Mononuclear cell (primary cell): Measurements from ENCODE around the gene MRPL38. TPM values are rescaled to one million over a fixed set of nuclear protein-coding genes. Genes with fewer than 3 reads are reported as not detected.

ENCODE experiments used
- total RNA-seq: library from RNA; depleted of rRNA; stranded (reverse); fragments of >200 nt; gene quantifications from one replicate; pipeline ENCODE4 v1.2.3, GENCODE V29; 2012

Gene MRPL38
- total RNA-seq, 1 donor: 45.4 TPM

Other genes starting within 250 kb of the MRPL38 start
- 7.8 TPM for gene RECQL5, start 237.7 kb downstream of the MRPL38 start, total RNA-seq
- 105 TPM for gene SAP30BP, start 237.5 kb downstream of the MRPL38 start, total RNA-seq
- 0.10 TPM for gene ITGB4, start 183.4 kb downstream of the MRPL38 start, total RNA-seq
- 8.8 TPM for gene GALK1, start 139.7 kb downstream of the MRPL38 start, total RNA-seq
- gene UNK, start 120.1 kb downstream of the MRPL38 start, total RNA-seq: 32.8 TPM
- gene UNC13D, start 60.5 kb downstream of the MRPL38 start, total RNA-seq: 42.9 TPM
- 30.5 TPM for gene WBP2, start 49.5 kb downstream of the MRPL38 start, total RNA-seq
- gene TRIM47, start 26.3 kb downstream of the MRPL38 start, total RNA-seq: 0.63 TPM
- gene TRIM65, start 7.9 kb downstream of the MRPL38 start, total RNA-seq: 5.8 TPM
- gene FBF1, start 36.2 kb upstream of the MRPL38 start, total RNA-seq: 11.2 TPM
- gene ACOX1, start 74.3 kb upstream of the MRPL38 start, total RNA-seq: 18.5 TPM
- gene TEN1, start 74.4 kb upstream of the MRPL38 start, total RNA-seq: 18.9 TPM
- gene CDK3, start 96.0 kb upstream of the MRPL38 start, total RNA-seq: 1.8 TPM
- gene EVPL, start 122.4 kb upstream of the MRPL38 start, total RNA-seq: under 0.01 TPM
- 34.7 TPM for gene SRP68, start 167.6 kb upstream of the MRPL38 start, total RNA-seq
- 0.63 TPM for gene GALR2, start 169.9 kb upstream of the MRPL38 start, total RNA-seq
- gene ZACN, start 174.3 kb upstream of the MRPL38 start, total RNA-seq: 0.21 TPM
- gene EXOC7, start 198.9 kb upstream of the MRPL38 start, total RNA-seq: 49.2 TPM
- 1.3 TPM for gene FOXJ1, start 236.4 kb upstream of the MRPL38 start, total RNA-seq